Panc1 (cell line): ENCODE results near the gene PAQR9. TPM values are rescaled to one million over a fixed set of nuclear protein-coding genes. Genes with fewer than 3 reads are reported as not detected.

ENCODE experiments used
- ATAC-seq: fragments of 200-7000 bp; cut with Tn5 transposase; 2 replicates; pipeline ENCODE4 v1.9.1; 2020; ENCODE audit warnings: mild to moderate bottlenecking, moderate library complexity
- BruUV-seq: library from RNA; stranded (reverse); fragments of 400-500 nt; replicated peaks from 2 replicates; lab custom pipeline; 2021; lab: Mats Ljungman, UMichigan
- CTCF ChIA-PET: fragments of 300-600 bp; sonication (Branson Sonifier 250); formaldehyde crosslinking; loops from one replicate; lab custom pipeline; 2022; ENCODE audit warnings: antibody characterized with exemption; lab: Charles Lee
- POLR2A ChIA-PET: fragments of 300-600 bp; sonication (Branson Sonifier 250); formaldehyde crosslinking; loops from one replicate; lab custom pipeline; 2022; ENCODE audit warnings: antibody characterized with exemption; lab: Charles Lee
- DNase-seq: peaks from one replicate; pipeline ENCODE4 v3.0.0-alpha.2; 2010; ENCODE audit warnings: low read depth, low spot score
- H3K27ac ChIP-seq: 2 replicates; pipeline ENCODE4 v1.5.1; 2011; ENCODE audit warnings: mild to moderate bottlenecking, low read length, inconsistent platforms
- H3K27me3 ChIP-seq: fragments of 200-500 bp; sonication (Bioruptor generic); 2 replicates; pipeline ENCODE4 v1.6.0; 2014; ENCODE audit warnings: low read length, inconsistent platforms; ENCODE audit not compliant: control insufficient read depth, insufficient read depth
- H3K36me3 ChIP-seq: fragments of 200-500 bp; sonication (Bioruptor generic); 2 replicates; pipeline ENCODE4 v1.5.1; 2014; ENCODE audit warnings: inconsistent platforms, mild to moderate bottlenecking, low read length, moderate library complexity; ENCODE audit not compliant: control insufficient read depth, insufficient read depth
- H3K4me1 ChIP-seq: 2 replicates; pipeline ENCODE4 v1.5.1; 2011; ENCODE audit warnings: inconsistent platforms, mild to moderate bottlenecking, low read length, moderate library complexity; ENCODE audit not compliant: control insufficient read depth, insufficient read depth
- H3K4me3 ChIP-seq, 2 experiments: 2 replicates each; pipeline ENCODE4 v1.5.1; 2011 to 2012; ENCODE audit warnings: low read depth in 2 of 2, low read length in 2 of 2, mild to moderate bottlenecking in 2 of 2, inconsistent platforms in 1 of 2, moderate library complexity in 1 of 2
- H3K9me3 ChIP-seq: fragments of 200-500 bp; sonication (Bioruptor generic); 2 replicates; pipeline ENCODE4 v1.5.1; 2014; ENCODE audit warnings: low read depth, mild to moderate bottlenecking, inconsistent platforms, low read length, moderate library complexity; ENCODE audit not compliant: control insufficient read depth, insufficient read depth
- POLR2AphosphoS5 ChIP-seq: IDR thresholded peaks from 2 replicates; pipeline ENCODE4 v1.6.1; 2012; ENCODE audit warnings: mild to moderate bottlenecking, low read depth, low read length, moderate library complexity
- SIN3A ChIP-seq: IDR thresholded peaks from 2 replicates; pipeline ENCODE4 v1.6.1; 2012; ENCODE audit warnings: low read depth, mild to moderate bottlenecking, low read length, moderate library complexity, borderline replicate concordance; ENCODE audit not compliant: insufficient read depth
- TCF7L2 ChIP-seq: IDR thresholded peaks from 2 replicates; pipeline ENCODE4 v1.6.1; 2011; ENCODE audit warnings: mild to moderate bottlenecking, low read depth, low read length, inconsistent platforms
- in situ Hi-C: cut with HindIII; loops from 2 replicates; pipeline ENCODE4 v1.10.0; 2016; ENCODE audit warnings: low sequenced_read_pairs, low pct_unique_long_range_greater_than_20kb
- intact Hi-C: fragments of 100-400 bp; cut with micrococcal nuclease; formaldehyde crosslinking; loops from one replicate; pipeline ENCODE4 v1.10.0; 2022; ENCODE audit not compliant: unreplicated experiment
- total RNA-seq: library from RNA; stranded (reverse); gene quantifications from one replicate; pipeline ENCODE4 v1.2.1, GENCODE V29; 2021; ENCODE audit not compliant: unreplicated experiment
- TF ChIP-seq, protein P1 (sequence below), 2 experiments: IDR thresholded peaks; 2 replicates each; pipeline ENCODE4 v1.6.1; 2011 to 2012; ENCODE audit warnings: low read depth in 2 of 2, control low read depth in 1 of 2, low read length in 1 of 2, mild to moderate bottlenecking in 1 of 2, moderate library complexity in 1 of 2; ENCODE audit not compliant: insufficient read depth in 1 of 2
- TF ChIP-seq, protein P2 (sequence below): fragments of 450-650 bp; IDR thresholded peaks from 2 replicates; pipeline ENCODE4 v1.5.1; 2017; ENCODE audit warnings: mild to moderate bottlenecking

Gene PAQR9
- total RNA-seq, 1 experiment from 2014 or later: 0.36 TPM

DNA sequence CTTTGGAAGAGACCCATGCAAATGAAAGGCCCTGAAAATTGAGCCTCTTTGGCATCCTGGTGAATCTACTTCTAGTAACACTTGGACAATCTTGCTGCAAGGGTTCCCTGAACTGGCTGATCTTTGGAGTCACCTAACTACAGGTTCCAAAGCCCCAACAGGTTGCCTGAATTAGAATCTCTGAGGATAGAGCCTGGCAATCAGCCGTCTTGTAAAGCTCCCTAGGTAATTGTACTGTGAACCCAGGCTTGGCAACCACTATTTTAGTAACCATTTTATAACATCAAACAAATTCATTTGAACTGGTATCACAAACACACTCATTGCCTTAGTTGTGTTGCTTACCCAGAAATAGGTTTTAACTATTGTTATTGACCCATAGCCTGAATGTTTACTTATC is 20.1 kb downstream of the PAQR9 start:
- in situ Hi-C loops (no loop called here), intact Hi-C loops (no loop called here)
- no TSS peak for BruUV-seq
- no peaks in the 10 kb centered on the region for H3K9me3 ChIP-seq
- TF ChIP-seq, protein P1, sequence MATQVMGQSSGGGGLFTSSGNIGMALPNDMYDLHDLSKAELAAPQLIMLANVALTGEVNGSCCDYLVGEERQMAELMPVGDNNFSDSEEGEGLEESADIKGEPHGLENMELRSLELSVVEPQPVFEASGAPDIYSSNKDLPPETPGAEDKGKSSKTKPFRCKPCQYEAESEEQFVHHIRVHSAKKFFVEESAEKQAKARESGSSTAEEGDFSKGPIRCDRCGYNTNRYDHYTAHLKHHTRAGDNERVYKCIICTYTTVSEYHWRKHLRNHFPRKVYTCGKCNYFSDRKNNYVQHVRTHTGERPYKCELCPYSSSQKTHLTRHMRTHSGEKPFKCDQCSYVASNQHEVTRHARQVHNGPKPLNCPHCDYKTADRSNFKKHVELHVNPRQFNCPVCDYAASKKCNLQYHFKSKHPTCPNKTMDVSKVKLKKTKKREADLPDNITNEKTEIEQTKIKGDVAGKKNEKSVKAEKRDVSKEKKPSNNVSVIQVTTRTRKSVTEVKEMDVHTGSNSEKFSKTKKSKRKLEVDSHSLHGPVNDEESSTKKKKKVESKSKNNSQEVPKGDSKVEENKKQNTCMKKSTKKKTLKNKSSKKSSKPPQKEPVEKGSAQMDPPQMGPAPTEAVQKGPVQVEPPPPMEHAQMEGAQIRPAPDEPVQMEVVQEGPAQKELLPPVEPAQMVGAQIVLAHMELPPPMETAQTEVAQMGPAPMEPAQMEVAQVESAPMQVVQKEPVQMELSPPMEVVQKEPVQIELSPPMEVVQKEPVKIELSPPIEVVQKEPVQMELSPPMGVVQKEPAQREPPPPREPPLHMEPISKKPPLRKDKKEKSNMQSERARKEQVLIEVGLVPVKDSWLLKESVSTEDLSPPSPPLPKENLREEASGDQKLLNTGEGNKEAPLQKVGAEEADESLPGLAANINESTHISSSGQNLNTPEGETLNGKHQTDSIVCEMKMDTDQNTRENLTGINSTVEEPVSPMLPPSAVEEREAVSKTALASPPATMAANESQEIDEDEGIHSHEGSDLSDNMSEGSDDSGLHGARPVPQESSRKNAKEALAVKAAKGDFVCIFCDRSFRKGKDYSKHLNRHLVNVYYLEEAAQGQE (IDR thresholded peaks at IDR 0.05; ENCODE audit: insufficient read depth in 1 of 2, low read depth in 2 of 2, low read length in 1 of 2): no peak
- TF ChIP-seq POLR2AphosphoS5: no peak
- TF ChIP-seq SIN3A: no peak
- TF ChIP-seq TCF7L2: no peak
- TF ChIP-seq, protein P2, sequence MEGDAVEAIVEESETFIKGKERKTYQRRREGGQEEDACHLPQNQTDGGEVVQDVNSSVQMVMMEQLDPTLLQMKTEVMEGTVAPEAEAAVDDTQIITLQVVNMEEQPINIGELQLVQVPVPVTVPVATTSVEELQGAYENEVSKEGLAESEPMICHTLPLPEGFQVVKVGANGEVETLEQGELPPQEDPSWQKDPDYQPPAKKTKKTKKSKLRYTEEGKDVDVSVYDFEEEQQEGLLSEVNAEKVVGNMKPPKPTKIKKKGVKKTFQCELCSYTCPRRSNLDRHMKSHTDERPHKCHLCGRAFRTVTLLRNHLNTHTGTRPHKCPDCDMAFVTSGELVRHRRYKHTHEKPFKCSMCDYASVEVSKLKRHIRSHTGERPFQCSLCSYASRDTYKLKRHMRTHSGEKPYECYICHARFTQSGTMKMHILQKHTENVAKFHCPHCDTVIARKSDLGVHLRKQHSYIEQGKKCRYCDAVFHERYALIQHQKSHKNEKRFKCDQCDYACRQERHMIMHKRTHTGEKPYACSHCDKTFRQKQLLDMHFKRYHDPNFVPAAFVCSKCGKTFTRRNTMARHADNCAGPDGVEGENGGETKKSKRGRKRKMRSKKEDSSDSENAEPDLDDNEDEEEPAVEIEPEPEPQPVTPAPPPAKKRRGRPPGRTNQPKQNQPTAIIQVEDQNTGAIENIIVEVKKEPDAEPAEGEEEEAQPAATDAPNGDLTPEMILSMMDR: no peak
- ChIA-PET POLR2A (no interaction called here), CTCF (no interaction called here)
- no peaks in the 10 kb centered on the region for H3K4me1 ChIP-seq
- no peak overlapping the region for H3K4me3 ChIP-seq
- no peak for DNase-seq
- no peaks in the 10 kb centered on the region for H3K36me3 ChIP-seq
- H3K27me3 ChIP-seq: no peaks in the 10 kb centered on the region
- no peak overlapping the region for H3K27ac ChIP-seq
- no peak for ATAC-seq

DNA sequence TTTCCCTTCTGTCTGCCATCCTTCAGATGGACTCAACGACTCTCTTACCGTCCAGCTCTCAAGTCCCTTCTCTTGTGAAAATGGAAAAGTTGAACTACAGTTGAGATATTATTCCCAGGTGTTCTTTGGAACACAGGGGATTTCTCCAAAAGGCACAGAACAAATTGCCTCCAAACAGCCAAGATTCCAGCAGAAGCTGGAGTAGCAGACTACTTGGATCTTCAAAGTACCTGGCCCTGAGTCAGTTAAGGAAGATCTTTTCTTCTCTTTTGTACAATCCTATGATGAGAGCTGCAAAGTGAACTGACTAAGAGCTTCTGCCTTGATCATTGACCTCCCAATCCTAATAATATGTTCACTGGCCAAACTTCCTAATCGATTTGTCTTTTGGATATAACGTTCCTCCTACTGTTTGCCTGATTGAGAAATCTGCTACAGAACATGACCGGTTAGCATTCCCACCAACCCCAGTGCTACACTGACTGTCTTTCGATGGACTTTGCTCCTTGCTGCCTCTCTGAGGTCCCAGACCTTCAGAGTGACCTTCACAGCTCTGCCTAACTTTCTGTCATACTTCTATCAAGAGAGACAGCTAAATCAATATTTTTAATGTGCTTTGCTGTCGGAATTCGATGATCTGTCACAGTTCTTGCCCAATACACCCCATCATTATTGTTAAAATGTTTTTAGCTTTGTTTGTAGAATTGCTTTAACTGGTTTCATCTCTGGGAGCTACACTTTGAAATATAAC is 21.9 kb downstream of the PAQR9 start:
- Histone ChIP-seq H3K4me1 (no peaks in the 10 kb centered on the region), H3K9me3 (no peaks in the 10 kb centered on the region), H3K36me3 (no peaks in the 10 kb centered on the region), H3K27ac (no peak overlapping the region), H3K4me3 (no peak overlapping the region), H3K27me3 (no peaks in the 10 kb centered on the region)
- in situ Hi-C loops (no loop called here), intact Hi-C loops (no loop called here)
- CTCF ChIA-PET: interaction anchor here (0.6 kb wide), 1 partner anchor 16 kb away, joined by 6 read pairs; no protein-coding TSS in a partner anchor
- TF ChIP-seq SIN3A (no peak), TCF7L2 (no peak), POLR2AphosphoS5 (no peak)
- TF ChIP-seq, protein P1 (IDR thresholded peaks at IDR 0.05; ENCODE audit: insufficient read depth in 1 of 2, low read depth in 2 of 2, low read length in 1 of 2): no peak
- BruUV-seq: no TSS peak
- ATAC-seq: no peak
- no peak for DNase-seq
- POLR2A ChIA-PET: no interaction called here
